Bronchial epithelial cell (primary cell): Measurements from ENCODE around the gene TRIM40. TPM values are rescaled to one million over a fixed set of nuclear protein-coding genes. Genes with fewer than 3 reads are reported as not detected.

Experiments
- DNase-seq: peaks from one replicate; pipeline ENCODE4 v3.0.0-alpha.2; 2010; ENCODE audit warnings: low read depth
- FAIRE-seq: peaks from 2 replicates; lab custom pipeline; 2011; peaks lifted over from hg19 to GRCh38; lab: Jason Lieb, UNC
- H3K27me3 ChIP-seq: 2 replicates; pipeline ENCODE4 v1.5.1; 2011; ENCODE audit warnings: low read length; ENCODE audit not compliant: control insufficient read depth, insufficient read depth
- H3K36me3 ChIP-seq: 2 replicates; pipeline ENCODE4 v1.5.1; 2011; ENCODE audit warnings: low read length; ENCODE audit not compliant: control insufficient read depth, insufficient read depth
- H3K4me3 ChIP-seq: 2 replicates; pipeline ENCODE4 v1.5.1; 2011; ENCODE audit warnings: mild to moderate bottlenecking, low read depth, low read length, control low read depth
- CTCF ChIP-seq: IDR thresholded peaks from 2 replicates; pipeline ENCODE4 v1.5.1; 2011; ENCODE audit warnings: mild to moderate bottlenecking, moderate library complexity, low read length, control low read depth, inconsistent platforms; ENCODE audit not compliant: insufficient read depth, severe bottlenecking
- total RNA-seq: library from RNA; depleted of rRNA; stranded (reverse); fragments of >200 nt; gene quantifications from 2 replicates; pipeline ENCODE4 v1.2.1, GENCODE V29; 2014

Gene TRIM40
- total RNA-seq, 1 donor from 2014 or later, result not detected

- Histone ChIP-seq H3K36me3 (no peaks in the 10 kb centered on the region), H3K27me3 (no peaks in the 10 kb centered on the region), H3K4me3 (no peak overlapping the region)
- TF ChIP-seq CTCF, result no peak
- DNase-seq (no peak), FAIRE-seq (no peak)
Observed at GRCh38 chr6:30157999-30158398, 22.1 kb downstream of the TRIM40 start.

- no peak for TF ChIP-seq CTCF
- Histone ChIP-seq H3K27me3 (no peaks in the 10 kb centered on the region), H3K36me3 (no peaks in the 10 kb centered on the region), H3K4me3 (no peak overlapping the region)
- DNase-seq (no peak), FAIRE-seq (no peak)
Observed at GRCh38 chr6:30158475-30159040, 22.6 kb downstream of the TRIM40 start.

GRCh38 chr6:30160008-30160784 is 24.3 kb downstream of the TRIM40 start:
- FAIRE-seq (no peak), DNase-seq (no peak)
- no peaks in the 10 kb centered on the region for H3K27me3 ChIP-seq
- TF ChIP-seq CTCF, result no peak
- no peaks in the 10 kb centered on the region for H3K36me3 ChIP-seq
- H3K4me3 ChIP-seq, result no peak overlapping the region

GRCh38 chr6:30160785-30161531 is 25.0 kb downstream of the TRIM40 start, which contains the start of gene TRIM10:
Gene TRIM10 (minus strand): TSS chr6:30161211. CDS start chr6:30160858, 353 bp downstream.
- Histone ChIP-seq H3K36me3 (no peaks in the 10 kb centered on the region), H3K27me3 (no peaks in the 10 kb centered on the region), H3K4me3 (no peak within 1 kb of the TSS)
- no peak for TF ChIP-seq CTCF
- DNase-seq (no peak), FAIRE-seq (no peak)

- H3K4me3 ChIP-seq, result no peak overlapping the region
- no peak for FAIRE-seq
- no peaks in the 10 kb centered on the region for H3K27me3 ChIP-seq
- TF ChIP-seq CTCF, result no peak
- H3K36me3 ChIP-seq, result no peaks in the 10 kb centered on the region
- DNase-seq, result no peak
Observed at GRCh38 chr6:30162265-30163089, 26.5 kb downstream of the TRIM40 start.
